Keratinocyte (primary cell): Measurements from ENCODE around the gene PHLDB3.

Experiments used
- CTCF ChIP-seq, 3 experiments: IDR thresholded peaks in 1 of 3; conservative IDR thresholded peaks in 1 of 3; optimal IDR thresholded peaks in 1 of 3; 2 replicates in 2 of 3; 3 replicates in 1 of 3; pipeline versions ENCODE3 to v1.5.1; 2011; ENCODE audit warnings: low read length in 3 of 3, mild to moderate bottlenecking in 3 of 3, moderate library complexity in 2 of 3, control low read depth in 1 of 3, inconsistent platforms in 1 of 3; ENCODE audit not compliant: insufficient read depth in 2 of 3; ENCODE audit errors: extremely low read depth in 1 of 3
- EZH2 ChIP-seq: IDR thresholded peaks from one replicate; pipeline ENCODE4 v1.6.1; 2012; ENCODE audit warnings: inconsistent platforms, mild to moderate bottlenecking, low read length, moderate library complexity

- TF ChIP-seq CTCF (optimal IDR thresholded peaks at IDR 0.05 in 1 of 3, IDR thresholded peaks at IDR 0.05 in 1 of 3, conservative IDR thresholded peaks at IDR 0.05 in 1 of 3; ENCODE audit: extremely low read depth in 1 of 3, insufficient read depth in 2 of 3, low read length in 3 of 3) (no peak), EZH2 (no peak)
These were observed 37.8 kb downstream of the PHLDB3 start for GRCh38 chr19:43466793-43467192.
